Suprapubic skin (tissue), 4 donors: Measurements from ENCODE around the gene LRMDA. TPM values are rescaled to one million over a fixed set of nuclear protein-coding genes. Genes with fewer than 3 reads are reported as not detected.

ENCODE experiments used
- DNase-seq, 2 donors: peaks; one replicate each; pipeline ENCODE4 v3.0.0-alpha.2; 2019; ENCODE audit warnings: low spot score in 2 of 2
- H3K27ac ChIP-seq: fragments of 200-600 bp; sonication (generic); one replicate; pipeline ENCODE4 v1.5.1; 2019
- H3K27me3 ChIP-seq: fragments of 200-600 bp; sonication (generic); one replicate; pipeline ENCODE4 v1.5.1; 2019
- H3K36me3 ChIP-seq: fragments of 200-600 bp; sonication (generic); one replicate; pipeline ENCODE4 v1.5.1; 2019
- H3K4me1 ChIP-seq: fragments of 200-600 bp; sonication (generic); one replicate; pipeline ENCODE4 v1.5.1; 2019
- H3K4me3 ChIP-seq: fragments of 200-600 bp; sonication (generic); one replicate; pipeline ENCODE4 v1.5.1; 2019; ENCODE audit warnings: mild to moderate bottlenecking
- H3K9me3 ChIP-seq: fragments of 200-600 bp; sonication (generic); one replicate; pipeline ENCODE4 v1.5.1; 2019
- CTCF ChIP-seq, 2 donors: fragments of 200-600 bp in 1 of 2; fragments of 450-650 bp in 1 of 2; sonication (generic) in 1 of 2; IDR thresholded peaks; one replicate each; pipeline ENCODE4 v1.5.1; 2016 to 2019; ENCODE audit warnings: antibody characterized with exemption in 2 of 2, mild to moderate bottlenecking in 1 of 2, moderate library complexity in 1 of 2
- EP300 ChIP-seq: sonication (generic); formaldehyde crosslinking; IDR thresholded peaks from one replicate; pipeline ENCODE4 v1.6.1; 2017; ENCODE audit warnings: antibody characterized with exemption
- POLR2A ChIP-seq, 2 donors: fragments of 450-650 bp; IDR thresholded peaks; one replicate each; pipeline ENCODE4 v1.6.1; 2017; ENCODE audit warnings: antibody characterized with exemption in 2 of 2, mild to moderate bottlenecking in 2 of 2, moderate library complexity in 2 of 2
- POLR2AphosphoS5 ChIP-seq, 3 donors: sonication (generic); formaldehyde crosslinking; IDR thresholded peaks; one replicate each; pipeline ENCODE4 v1.6.1; 2017; ENCODE audit warnings: antibody characterized with exemption in 3 of 3
- WGBS: methylation state at CpG from one replicate; pipeline ENCODE4 v1.1.5; 2018; 5-methylcytosine and 5-hydroxymethylcytosine counted together
- total RNA-seq, 4 donors: library from RNA; depleted of rRNA; stranded (reverse); fragments of >200 nt; gene quantifications; one replicate each; pipeline ENCODE4 v1.1.0, GENCODE V29; 2016

LRMDA gene
- total RNA-seq, 4 donors from 2014 or later: 0.10 to 2.9 (median 1.9) TPM; not detected in 1

- Histone ChIP-seq H3K4me3 (no peak overlapping the region), H3K36me3 (no peaks in the 10 kb centered on the region), H3K9me3 (no peaks in the 10 kb centered on the region), H3K27ac (no peak overlapping the region), H3K27me3 (no peaks in the 10 kb centered on the region), H3K4me1 (no peaks in the 10 kb centered on the region)
- no peak for DNase-seq
- no peak for TF ChIP-seq EP300
- no peak for TF ChIP-seq POLR2A (IDR thresholded peaks at IDR 0.05)
- WGBS: 95% methylated on average over 5 of the region's 5 CpGs
These were observed 471.4 kb downstream of the LRMDA start for GRCh38 chr10:75902816-75903215.

- no peak for TF ChIP-seq CTCF (IDR thresholded peaks at IDR 0.05)
- TF ChIP-seq POLR2A (IDR thresholded peaks at IDR 0.05): no peak
- TF ChIP-seq EP300: no peak
- TF ChIP-seq POLR2AphosphoS5 (IDR thresholded peaks at IDR 0.05): no peak
- Histone ChIP-seq H3K9me3 (no peaks in the 10 kb centered on the region), H3K27ac (peak overlapping the region; percentile 8), H3K4me1 (no peaks in the 10 kb centered on the region), H3K36me3 (no peaks in the 10 kb centered on the region), H3K4me3 (no peak overlapping the region), H3K27me3 (no peaks in the 10 kb centered on the region)
- no peak for DNase-seq
- WGBS: 73% methylated on average over 15 of the region's 15 CpGs
These were observed 473.3 kb downstream of the LRMDA start for GRCh38 chr10:75904499-75905283.

- H3K27ac ChIP-seq: no peak overlapping the region
- no peaks in the 10 kb centered on the region for H3K27me3 ChIP-seq
- no peak for DNase-seq
- H3K36me3 ChIP-seq: no peaks in the 10 kb centered on the region
- no peaks in the 10 kb centered on the region for H3K4me1 ChIP-seq
- no peak for TF ChIP-seq POLR2A (IDR thresholded peaks at IDR 0.05)
- no peak for TF ChIP-seq EP300
- TF ChIP-seq CTCF (IDR thresholded peaks at IDR 0.05): no peak
- no peak for TF ChIP-seq POLR2AphosphoS5 (IDR thresholded peaks at IDR 0.05)
- no peaks in the 10 kb centered on the region for H3K9me3 ChIP-seq
- H3K4me3 ChIP-seq: no peak overlapping the region
- 86% methylated on average over 4 of the region's 4 CpGs for WGBS
These were observed 474.1 kb downstream of the LRMDA start for GRCh38 chr10:75905490-75905889.

GRCh38 chr10:75910032-75910431, 478.6 kb downstream of the LRMDA start:
- WGBS: 59% methylated on average over 2 of the region's 2 CpGs

GRCh38 chr10:75911426-75911825, 480.0 kb downstream of the LRMDA start:
- Histone ChIP-seq H3K36me3 (no peaks in the 10 kb centered on the region), H3K27me3 (no peaks in the 10 kb centered on the region), H3K27ac (no peak overlapping the region), H3K4me3 (no peak overlapping the region), H3K4me1 (no peaks in the 10 kb centered on the region), H3K9me3 (no peaks in the 10 kb centered on the region)
- no peak for TF ChIP-seq EP300
- TF ChIP-seq POLR2AphosphoS5 (IDR thresholded peaks at IDR 0.05): no peak
- no peak for TF ChIP-seq POLR2A (IDR thresholded peaks at IDR 0.05)
- TF ChIP-seq CTCF (IDR thresholded peaks at IDR 0.05): no peak
- WGBS: 72% methylated on average over 2 of the region's 2 CpGs
- DNase-seq: no peak

More at GRCh38 chr10:75910032-75910431, 478.6 kb downstream of the LRMDA start:
- H3K27me3 ChIP-seq: no peaks in the 10 kb centered on the region
- no peak overlapping the region for H3K4me3 ChIP-seq
- H3K4me1 ChIP-seq: no peaks in the 10 kb centered on the region
- H3K9me3 ChIP-seq: no peaks in the 10 kb centered on the region
- no peak overlapping the region for H3K27ac ChIP-seq
- no peaks in the 10 kb centered on the region for H3K36me3 ChIP-seq
- no peak for TF ChIP-seq EP300
- TF ChIP-seq POLR2AphosphoS5 (IDR thresholded peaks at IDR 0.05): no peak
- TF ChIP-seq POLR2A (IDR thresholded peaks at IDR 0.05): no peak
- TF ChIP-seq CTCF (IDR thresholded peaks at IDR 0.05): peak in 1 of 2 donors; percentile 30
- DNase-seq: no peak
